WTC11 (cell line): Measurements from ENCODE around the gene UNC79. TPM values are rescaled to one million over a fixed set of nuclear protein-coding genes. Genes with fewer than 3 reads are reported as not detected.

Source experiments
- ATAC-seq: fragments of 200-7000 bp; cut with Tn5 transposase; 2 replicates; pipeline ENCODE4 v1.10.0; 2021; ENCODE audit warnings: mild to moderate bottlenecking, moderate library complexity
- CTCF ChIA-PET: fragments of 300-600 bp; sonication (Branson Sonifier 250); formaldehyde crosslinking; loops from one replicate; lab custom pipeline; 2021; ENCODE audit warnings: antibody characterized with exemption; lab: Charles Lee
- POLR2A ChIA-PET: fragments of 350-600 bp; sonication (Branson Sonifier 250); formaldehyde crosslinking; loops from one replicate; lab custom pipeline; 2021; ENCODE audit warnings: antibody characterized with exemption; lab: Charles Lee
- DNase-seq: peaks from one replicate; pipeline ENCODE4 v3.0.0; 2021; ENCODE audit warnings: low spot score
- H3K27ac Mint-ChIP-seq: 2 replicates; pipeline ENCODE4 v1.8.0; 2021; ENCODE audit warnings: mixed read lengths
- H3K27me3 Mint-ChIP-seq: 2 replicates; pipeline ENCODE4 v1.8.0; 2021; ENCODE audit warnings: low read depth, mild to moderate bottlenecking, moderate library complexity, mixed read lengths
- H3K36me3 Mint-ChIP-seq: 2 replicates; pipeline ENCODE4 v1.8.0; 2021; ENCODE audit warnings: mixed read lengths
- H3K4me1 Mint-ChIP-seq: 2 replicates; pipeline ENCODE4 v1.8.0; 2022; ENCODE audit warnings: mixed read lengths
- H3K4me3 Mint-ChIP-seq: 2 replicates; pipeline ENCODE4 v1.8.0; 2021; ENCODE audit warnings: mild to moderate bottlenecking, moderate library complexity, mixed read lengths
- H3K9me3 Mint-ChIP-seq: 2 replicates; pipeline ENCODE4 v1.8.0; 2021; ENCODE audit warnings: mixed read lengths
- CREM ChIP-seq: sonication (generic); formaldehyde crosslinking; IDR thresholded peaks from 2 replicates; pipeline ENCODE4 v1.8.1; 2022; ENCODE audit warnings: mild to moderate bottlenecking, missing genetic modification reagents, moderate library complexity
- E2F5 ChIP-seq: sonication (generic); formaldehyde crosslinking; IDR thresholded peaks from 2 replicates; pipeline ENCODE4 v1.8.1; 2022; ENCODE audit warnings: mild to moderate bottlenecking, moderate library complexity, missing genetic modification reagents
- ELF4 ChIP-seq: sonication (generic); formaldehyde crosslinking; IDR thresholded peaks from 2 replicates; pipeline ENCODE4 v1.8.1; 2022; ENCODE audit warnings: low read depth, mild to moderate bottlenecking, moderate library complexity, missing genetic modification reagents
- EMX1 ChIP-seq: fragments of 250-450 bp; sonication (Bioruptor Pico); IDR thresholded peaks from 2 replicates; pipeline ENCODE4 v1.8.0; 2021; ENCODE audit warnings: mild to moderate bottlenecking
- FOXK1 ChIP-seq: sonication (generic); formaldehyde crosslinking; IDR thresholded peaks from 2 replicates; pipeline ENCODE4 v1.8.0; 2022; ENCODE audit warnings: mild to moderate bottlenecking, moderate library complexity, missing genetic modification reagents
- GABPB1 ChIP-seq: sonication (generic); formaldehyde crosslinking; IDR thresholded peaks from 2 replicates; pipeline ENCODE4 v1.8.1; 2023; ENCODE audit warnings: mild to moderate bottlenecking, missing genetic modification reagents
- JAZF1 ChIP-seq: fragments of 250-450 bp; sonication (Bioruptor Pico); IDR thresholded peaks from 2 replicates; pipeline ENCODE4 v1.9.0; 2021; ENCODE audit warnings: moderate library complexity, mild to moderate bottlenecking, inconsistent platforms
- NFATC4 ChIP-seq: fragments of 250-450 bp; sonication (Bioruptor Pico); IDR thresholded peaks from 2 replicates; pipeline ENCODE4 v1.9.0; 2021; ENCODE audit warnings: mild to moderate bottlenecking
- NFYB ChIP-seq: sonication (generic); formaldehyde crosslinking; conservative IDR thresholded peaks from 2 replicates; pipeline ENCODE4 v1.8.0; 2022; ENCODE audit warnings: low read depth, missing genetic modification reagents
- RORB ChIP-seq: fragments of 250-450 bp; sonication (Bioruptor Pico); IDR thresholded peaks from 2 replicates; pipeline ENCODE4 v1.9.0; 2021; ENCODE audit warnings: mild to moderate bottlenecking
- ZBTB21 ChIP-seq: sonication (generic); formaldehyde crosslinking; IDR thresholded peaks from 2 replicates; pipeline ENCODE4 v1.8.1; 2023; ENCODE audit warnings: mild to moderate bottlenecking, missing genetic modification reagents, borderline replicate concordance
- ZNF138 ChIP-seq: sonication (generic); formaldehyde crosslinking; conservative IDR thresholded peaks from 2 replicates; pipeline ENCODE4 v1.8.1; 2022; ENCODE audit warnings: mild to moderate bottlenecking, moderate library complexity, missing genetic modification reagents
- ZNF317 ChIP-seq: sonication (generic); formaldehyde crosslinking; IDR thresholded peaks from 2 replicates; pipeline ENCODE4 v1.8.1; 2023; ENCODE audit warnings: low read depth, mild to moderate bottlenecking, moderate library complexity, missing genetic modification reagents, borderline replicate concordance
- ZNF416 ChIP-seq: fragments of 250-450 bp; sonication (Bioruptor Pico); IDR thresholded peaks from 2 replicates; pipeline ENCODE4 v1.9.0; 2021; ENCODE audit warnings: mild to moderate bottlenecking, inconsistent platforms
- total RNA-seq: library from RNA; stranded (reverse); gene quantifications from 3 replicates; pipeline ENCODE4 v1.2.3, GENCODE V29; 2021
- TF ChIP-seq, protein P1 (sequence below): sonication (generic); formaldehyde crosslinking; conservative IDR thresholded peaks from 2 replicates; pipeline ENCODE4 v1.8.1; 2022; ENCODE audit warnings: mild to moderate bottlenecking, missing genetic modification reagents
- TF ChIP-seq, protein P2 (sequence below): fragments of 250-450 bp; sonication (Bioruptor Pico); IDR thresholded peaks from 2 replicates; pipeline ENCODE4 v1.9.0; 2021; ENCODE audit warnings: moderate library complexity, mild to moderate bottlenecking, inconsistent platforms, borderline replicate concordance
- TF ChIP-seq, protein P3 (sequence below): sonication (generic); formaldehyde crosslinking; IDR thresholded peaks from 2 replicates; pipeline ENCODE4 v1.8.1; 2023; ENCODE audit warnings: mild to moderate bottlenecking, moderate library complexity, missing genetic modification reagents
- TF ChIP-seq, protein P4 (sequence below): sonication (generic); formaldehyde crosslinking; IDR thresholded peaks from 2 replicates; pipeline ENCODE4 v1.8.1; 2023; ENCODE audit warnings: mild to moderate bottlenecking, missing genetic modification reagents

Gene UNC79
- total RNA-seq, 1 experiment from 2014 or later: 2.1 TPM

GRCh38 chr14:93638790-93639189 lies 208.1 kb downstream of the UNC79 start (continued):
- TF ChIP-seq CREM (CRISPR knock-in tag) (no peak), ZBTB21 (CRISPR knock-in tag) (no peak), RORB (no peak), EMX1 (CRISPR knock-in tag) (no peak), GABPB1 (CRISPR knock-in tag) (no peak), E2F5 (CRISPR knock-in tag) (no peak), ZNF416 (no peak)

- no peak for ATAC-seq
- POLR2A ChIA-PET: no interaction called here
- Mint-ChIP-seq H3K27ac (no peak overlapping the region), H3K4me1 (no peaks in the 10 kb centered on the region), H3K4me3 (no peak overlapping the region), H3K36me3 (peaks cover 4% of the 10 kb centered on the region), H3K27me3 (no peaks in the 10 kb centered on the region), H3K9me3 (peaks cover 5% of the 10 kb centered on the region; the same call in 1 of the 2 replicates)
- TF ChIP-seq, protein P1, sequence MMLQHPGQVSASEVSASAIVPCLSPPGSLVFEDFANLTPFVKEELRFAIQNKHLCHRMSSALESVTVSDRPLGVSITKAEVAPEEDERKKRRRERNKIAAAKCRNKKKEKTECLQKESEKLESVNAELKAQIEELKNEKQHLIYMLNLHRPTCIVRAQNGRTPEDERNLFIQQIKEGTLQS (CRISPR knock-in tag): no peak
- no peak for TF ChIP-seq ZNF317 (CRISPR knock-in tag)
- TF ChIP-seq, protein P2, sequence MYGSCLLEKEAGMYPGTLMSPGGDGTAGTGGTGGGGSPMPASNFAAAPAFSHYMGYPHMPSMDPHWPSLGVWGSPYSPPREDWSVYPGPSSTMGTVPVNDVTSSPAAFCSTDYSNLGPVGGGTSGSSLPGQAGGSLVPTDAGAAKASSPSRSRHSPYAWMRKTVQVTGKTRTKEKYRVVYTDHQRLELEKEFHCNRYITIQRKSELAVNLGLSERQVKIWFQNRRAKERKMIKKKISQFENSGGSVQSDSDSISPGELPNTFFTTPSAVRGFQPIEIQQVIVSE (CRISPR knock-in tag): no peak
- DNase-seq: no peak
- CTCF ChIA-PET: interaction anchor here (1.1 kb wide), 1 partner anchor 260 kb away, joined by 4 read pairs; no protein-coding TSS in a partner anchor
Measured at GRCh38 chr14:93643127-93643526, 212.4 kb downstream of the UNC79 start.

DNA sequence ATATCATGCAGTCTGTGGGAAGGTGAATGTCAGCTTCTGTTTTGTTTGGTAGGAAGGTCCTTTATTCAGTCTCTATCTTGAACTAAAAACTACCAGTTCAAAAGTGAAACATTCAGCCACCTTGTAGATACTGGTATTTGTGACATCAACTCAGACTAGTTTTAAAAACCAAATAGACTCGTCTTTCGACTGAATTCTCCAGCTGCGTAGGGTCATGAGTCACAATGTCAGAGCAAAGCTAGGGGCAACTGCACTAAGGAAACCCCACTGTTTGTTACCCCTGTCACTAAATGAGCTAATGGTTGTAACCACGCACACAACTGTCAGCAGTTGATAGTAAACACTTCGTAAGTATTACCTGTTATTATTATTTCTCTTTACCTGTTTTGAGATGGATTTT lies 212.9 kb downstream of the UNC79 start:
- no peaks in the 10 kb centered on the region for H3K27me3 Mint-ChIP-seq
- TF ChIP-seq, protein P1 (CRISPR knock-in tag): no peak
- TF ChIP-seq NFATC4 (CRISPR knock-in tag) (no peak), NFYB (CRISPR knock-in tag) (no peak), ZNF138 (CRISPR knock-in tag) (no peak), FOXK1 (no peak), JAZF1 (CRISPR knock-in tag) (no peak), ELF4 (CRISPR knock-in tag) (no peak)
- TF ChIP-seq, protein P3, sequence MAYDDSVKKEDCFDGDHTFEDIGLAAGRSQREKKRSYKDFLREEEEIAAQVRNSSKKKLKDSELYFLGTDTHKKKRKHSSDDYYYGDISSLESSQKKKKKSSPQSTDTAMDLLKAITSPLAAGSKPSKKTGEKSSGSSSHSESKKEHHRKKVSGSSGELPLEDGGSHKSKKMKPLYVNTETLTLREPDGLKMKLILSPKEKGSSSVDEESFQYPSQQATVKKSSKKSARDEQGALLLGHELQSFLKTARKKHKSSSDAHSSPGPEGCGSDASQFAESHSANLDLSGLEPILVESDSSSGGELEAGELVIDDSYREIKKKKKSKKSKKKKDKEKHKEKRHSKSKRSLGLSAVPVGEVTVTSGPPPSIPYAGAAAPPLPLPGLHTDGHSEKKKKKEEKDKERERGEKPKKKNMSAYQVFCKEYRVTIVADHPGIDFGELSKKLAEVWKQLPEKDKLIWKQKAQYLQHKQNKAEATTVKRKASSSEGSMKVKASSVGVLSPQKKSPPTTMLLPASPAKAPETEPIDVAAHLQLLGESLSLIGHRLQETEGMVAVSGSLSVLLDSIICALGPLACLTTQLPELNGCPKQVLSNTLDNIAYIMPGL: no peak
- TF ChIP-seq, protein P4, sequence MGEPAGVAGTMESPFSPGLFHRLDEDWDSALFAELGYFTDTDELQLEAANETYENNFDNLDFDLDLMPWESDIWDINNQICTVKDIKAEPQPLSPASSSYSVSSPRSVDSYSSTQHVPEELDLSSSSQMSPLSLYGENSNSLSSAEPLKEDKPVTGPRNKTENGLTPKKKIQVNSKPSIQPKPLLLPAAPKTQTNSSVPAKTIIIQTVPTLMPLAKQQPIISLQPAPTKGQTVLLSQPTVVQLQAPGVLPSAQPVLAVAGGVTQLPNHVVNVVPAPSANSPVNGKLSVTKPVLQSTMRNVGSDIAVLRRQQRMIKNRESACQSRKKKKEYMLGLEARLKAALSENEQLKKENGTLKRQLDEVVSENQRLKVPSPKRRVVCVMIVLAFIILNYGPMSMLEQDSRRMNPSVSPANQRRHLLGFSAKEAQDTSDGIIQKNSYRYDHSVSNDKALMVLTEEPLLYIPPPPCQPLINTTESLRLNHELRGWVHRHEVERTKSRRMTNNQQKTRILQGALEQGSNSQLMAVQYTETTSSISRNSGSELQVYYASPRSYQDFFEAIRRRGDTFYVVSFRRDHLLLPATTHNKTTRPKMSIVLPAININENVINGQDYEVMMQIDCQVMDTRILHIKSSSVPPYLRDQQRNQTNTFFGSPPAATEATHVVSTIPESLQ (CRISPR knock-in tag): no peak
- no peak overlapping the region for H3K4me3 Mint-ChIP-seq
- H3K4me1 Mint-ChIP-seq: no peaks in the 10 kb centered on the region
- H3K27ac Mint-ChIP-seq: no peak overlapping the region
- peaks cover 4% of the 10 kb centered on the region for H3K36me3 Mint-ChIP-seq
- H3K9me3 Mint-ChIP-seq: peaks cover 5% of the 10 kb centered on the region; the same call in 1 of the 2 replicates
- ChIA-PET POLR2A (no interaction called here), CTCF (interaction anchor here (1.1 to 2.3 kb wide), 2 partner anchors 10 to 260 kb away, joined by 4 to 8 read pairs; no protein-coding TSS in a partner anchor)
- ATAC-seq (no peak), DNase-seq (no peak)
